Ovary (tissue), 9 donors: Measurements from ENCODE around the gene ZFYVE9. TPM values are rescaled to one million over a fixed set of nuclear protein-coding genes. Genes with fewer than 3 reads are reported as not detected.

Experiments used
- DNase-seq, 5 donors: peaks; one replicate each; pipeline ENCODE4 v3.0.0-alpha.2; 2019 to 2020
- H3K27ac ChIP-seq, 2 donors: fragments of 200-600 bp; one replicate each; pipeline versions ENCODE4 v1.5.1 to v1.8.0; 2019 to 2022
- H3K27me3 ChIP-seq: fragments of 200-600 bp; one replicate; pipeline ENCODE4 v1.8.0; 2022
- H3K36me3 ChIP-seq: fragments of 200-600 bp; sonication (generic); one replicate; pipeline ENCODE4 v1.5.1; 2019
- H3K4me1 ChIP-seq: one replicate; pipeline ENCODE4 v1.8.1; 2013; ENCODE audit warnings: mild to moderate bottlenecking, moderate library complexity; ENCODE audit not compliant: insufficient read depth
- H3K4me3 ChIP-seq: fragments of 200-600 bp; sonication (generic); one replicate; pipeline ENCODE4 v1.5.1; 2017
- H3K9me3 ChIP-seq, 2 donors: fragments of 200-600 bp in 1 of 2; sonication (generic) in 1 of 2; one replicate each; pipeline versions ENCODE4 v1.5.1 to v1.8.1; 2013 to 2019; ENCODE audit warnings: mild to moderate bottlenecking in 1 of 2, moderate library complexity in 1 of 2
- EP300 ChIP-seq: sonication (generic); formaldehyde crosslinking; IDR thresholded peaks from one replicate; pipeline ENCODE4 v1.6.1; 2017; ENCODE audit warnings: antibody characterized with exemption
- POLR2A ChIP-seq: fragments of 450-650 bp; IDR thresholded peaks from one replicate; pipeline ENCODE4 v1.6.1; 2017; ENCODE audit warnings: antibody characterized with exemption, mild to moderate bottlenecking, moderate library complexity
- WGBS, 3 donors: extraction: QIAGEN DNeasy Blood & Tissue Kit in 1 of 3; methylation state at CpG; one replicate each; pipeline versions ENCODE4 v1.1.5 to v1.1.7; 2013 to 2017; 5-methylcytosine and 5-hydroxymethylcytosine counted together
- intact Hi-C, 4 donors: fragments of 100-400 bp; cut with DNase I; formaldehyde crosslinking; loops; one replicate each; pipeline versions ENCODE4 v1.11.0 to v1.15.1; 2022 to 2023
- polyA plus RNA-seq, 2 donors: library from polyadenylated mRNA; stranded (reverse); fragments of 200-250 nt in 1 of 2; fragments of 350-450 nt in 1 of 2; fragmentation: Illumina TruSeq in 1 of 2; extraction: RNeasy Lipid Tissue Mini Kit (QIAGEN cat#74804) in 1 of 2; gene quantifications; one replicate each; pipeline ENCODE4 v1.2.3, GENCODE V29; 2013 to 2014
- total RNA-seq, 7 donors: library from RNA; depleted of rRNA in 2 of 7; stranded (reverse); fragments of >200 nt in 2 of 7; fragmentation: NEBNext Ultra II Directional in 3 of 7; extraction: Animal tissue kit (Norgen Biotek cat#: 25700) in 3 of 7; gene quantifications; one replicate each; pipeline versions ENCODE4 v1.1.0 to v1.2.4, GENCODE V29; 2016 to 2023
- TF ChIP-seq, protein P1 (sequence below), 3 donors: fragments of 450-650 bp in 2 of 3; fragments of 200-600 bp in 1 of 3; IDR thresholded peaks; one replicate each; pipeline versions ENCODE4 v1.5.1 to v1.8.0; 2016 to 2022; ENCODE audit warnings: antibody characterized with exemption in 3 of 3, mild to moderate bottlenecking in 1 of 3
- donor health status: DM: no; HTN: no; CAD: no; lungs with moderate emphysema.
- donor health status: DM: no; HTN: no; CAD: no.
- donor health status: Bipolar disorder and iron deficiency.
- donor health status: DM: yes; HTN: yes; CAD: no.
- donor health status: DM: no; HTN: no; CAD: no.
- donor health status: DM: yes; HTN: yes; CAD: no.

ZFYVE9 gene
- total and polyA plus RNA-seq, 9 donors: 12.9 to 40.8 (median 33.4) TPM

DNA sequence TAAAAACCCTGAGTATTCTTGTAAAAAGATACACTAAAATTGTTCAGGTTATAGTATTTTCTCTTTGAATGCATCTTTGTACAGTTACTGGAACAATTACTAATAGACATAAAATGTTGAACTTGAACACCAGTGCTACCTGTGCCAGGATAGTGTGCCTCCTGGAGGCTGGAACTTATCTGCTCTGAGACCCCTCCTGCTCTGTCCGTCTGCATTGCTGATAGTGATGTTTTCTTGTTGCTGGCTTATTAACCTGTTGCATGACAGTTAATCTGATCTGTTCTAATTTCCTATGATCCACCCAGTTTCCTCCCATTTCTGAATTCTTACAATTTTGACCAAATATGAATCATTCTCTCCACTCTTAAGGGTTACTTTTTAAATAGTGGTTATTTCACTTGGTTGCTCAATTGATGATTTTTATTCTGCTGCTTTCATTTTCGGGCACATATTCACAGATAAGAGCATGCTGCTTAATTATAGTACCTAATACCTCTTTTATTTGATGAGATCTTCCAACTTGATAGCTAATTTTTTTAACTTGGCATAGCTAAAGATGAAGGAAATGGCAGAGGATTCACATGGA is 122.7 kb downstream of the ZFYVE9 start:
- no peak overlapping the region for H3K27ac ChIP-seq
- no peak for DNase-seq
- WGBS, 3 donors: 58 to 65% (median 58%) methylated on average over 2 of the region's 2 CpGs
- TF ChIP-seq POLR2A: no peak
- TF ChIP-seq, protein P1, sequence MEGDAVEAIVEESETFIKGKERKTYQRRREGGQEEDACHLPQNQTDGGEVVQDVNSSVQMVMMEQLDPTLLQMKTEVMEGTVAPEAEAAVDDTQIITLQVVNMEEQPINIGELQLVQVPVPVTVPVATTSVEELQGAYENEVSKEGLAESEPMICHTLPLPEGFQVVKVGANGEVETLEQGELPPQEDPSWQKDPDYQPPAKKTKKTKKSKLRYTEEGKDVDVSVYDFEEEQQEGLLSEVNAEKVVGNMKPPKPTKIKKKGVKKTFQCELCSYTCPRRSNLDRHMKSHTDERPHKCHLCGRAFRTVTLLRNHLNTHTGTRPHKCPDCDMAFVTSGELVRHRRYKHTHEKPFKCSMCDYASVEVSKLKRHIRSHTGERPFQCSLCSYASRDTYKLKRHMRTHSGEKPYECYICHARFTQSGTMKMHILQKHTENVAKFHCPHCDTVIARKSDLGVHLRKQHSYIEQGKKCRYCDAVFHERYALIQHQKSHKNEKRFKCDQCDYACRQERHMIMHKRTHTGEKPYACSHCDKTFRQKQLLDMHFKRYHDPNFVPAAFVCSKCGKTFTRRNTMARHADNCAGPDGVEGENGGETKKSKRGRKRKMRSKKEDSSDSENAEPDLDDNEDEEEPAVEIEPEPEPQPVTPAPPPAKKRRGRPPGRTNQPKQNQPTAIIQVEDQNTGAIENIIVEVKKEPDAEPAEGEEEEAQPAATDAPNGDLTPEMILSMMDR (IDR thresholded peaks at IDR 0.05): no peak
- no peak for TF ChIP-seq EP300
- H3K27me3 ChIP-seq: no peaks in the 10 kb centered on the region
- intact Hi-C loops: no loop called here
- no peaks in the 10 kb centered on the region for H3K9me3 ChIP-seq
- no peak overlapping the region for H3K4me3 ChIP-seq
- no peaks in the 10 kb centered on the region for H3K36me3 ChIP-seq
- peaks cover 3% of the 10 kb centered on the region for H3K4me1 ChIP-seq

DNA sequence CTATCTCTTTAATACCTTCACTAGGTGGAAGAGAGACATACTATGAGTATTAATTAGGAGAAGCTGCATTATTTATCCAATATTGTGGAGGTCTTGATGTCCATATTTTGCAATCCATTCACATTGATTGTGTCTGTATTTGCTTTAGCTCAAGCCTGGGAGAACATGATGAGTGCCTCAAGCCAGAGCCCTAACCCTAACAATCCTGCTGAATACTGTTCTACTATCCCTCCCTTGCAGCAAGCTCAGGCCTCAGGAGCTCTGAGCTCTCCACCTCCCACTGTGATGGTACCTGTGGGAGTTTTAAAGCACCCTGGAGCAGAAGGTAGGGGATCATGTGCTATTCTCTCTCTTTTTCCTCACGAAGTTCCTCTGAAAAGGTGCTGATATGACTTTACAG is 124.6 kb downstream of the ZFYVE9 start:
- Histone ChIP-seq H3K9me3 (no peaks in the 10 kb centered on the region), H3K27me3 (no peaks in the 10 kb centered on the region), H3K4me1 (peaks cover 3% of the 10 kb centered on the region), H3K36me3 (no peaks in the 10 kb centered on the region), H3K27ac (no peak overlapping the region), H3K4me3 (no peak overlapping the region)
- TF ChIP-seq, protein P1 (IDR thresholded peaks at IDR 0.05): no peak
- TF ChIP-seq EP300 (no peak), POLR2A (no peak)
- intact Hi-C loops: no loop called here
- WGBS, 3 donors: 91 to 98% (median 97%) methylated on average over 1 of the region's 1 CpG
- DNase-seq: no peak

DNA sequence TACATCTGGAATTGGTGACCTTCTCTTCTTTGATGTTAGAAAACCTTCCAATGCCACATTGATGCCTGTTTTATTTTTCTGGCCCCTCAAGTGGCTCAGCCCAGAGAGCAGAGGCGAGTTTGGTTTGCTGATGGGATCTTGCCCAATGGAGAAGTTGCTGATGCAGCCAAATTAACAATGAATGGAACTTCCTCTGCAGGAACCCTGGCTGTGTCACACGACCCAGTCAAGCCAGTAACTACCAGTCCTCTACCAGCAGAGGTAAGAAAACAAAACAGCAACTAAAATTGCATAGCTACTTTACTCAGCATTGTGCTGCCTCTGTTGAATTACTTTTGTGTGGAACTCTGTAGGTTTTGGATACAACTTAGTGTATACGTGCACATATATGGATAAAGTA is 126.5 kb downstream of the ZFYVE9 start:
- H3K4me1 ChIP-seq: no peaks in the 10 kb centered on the region
- H3K4me3 ChIP-seq: no peak overlapping the region
- no peaks in the 10 kb centered on the region for H3K27me3 ChIP-seq
- no peak for DNase-seq
- TF ChIP-seq EP300: no peak
- 73 to 77% (median 74%) methylated on average over 3 of the region's 3 CpGs for WGBS, 3 donors
- intact Hi-C loops: no loop called here
- no peak overlapping the region for H3K27ac ChIP-seq
- H3K36me3 ChIP-seq: no peaks in the 10 kb centered on the region
- H3K9me3 ChIP-seq: no peaks in the 10 kb centered on the region

DNA sequence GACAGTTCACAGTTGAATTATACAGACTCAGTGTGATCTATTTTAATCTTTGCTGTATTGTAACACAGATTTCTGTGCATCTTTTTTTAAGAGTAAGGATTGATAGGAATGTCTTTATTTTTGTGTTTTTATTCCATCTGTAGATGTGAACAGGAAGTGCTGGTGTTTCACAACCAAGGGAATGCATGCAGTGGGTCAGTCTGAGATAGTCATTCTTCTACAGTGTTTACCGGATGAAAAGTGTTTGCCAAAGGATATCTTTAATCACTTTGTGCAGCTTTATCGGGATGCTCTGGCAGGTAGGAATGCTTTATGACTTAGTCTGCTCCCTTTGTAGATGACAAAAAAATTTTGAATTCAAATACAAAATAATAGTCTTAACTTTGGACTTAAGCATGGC is 139.6 kb downstream of the ZFYVE9 start:
- no peaks in the 10 kb centered on the region for H3K9me3 ChIP-seq
- H3K27ac ChIP-seq: no peak overlapping the region
- no peak for DNase-seq
- WGBS, 3 donors: 48 to 78% (median 61%) methylated on average over 2 of the region's 2 CpGs
- H3K4me1 ChIP-seq: no peaks in the 10 kb centered on the region
- intact Hi-C loops: no loop called here
- H3K36me3 ChIP-seq: no peaks in the 10 kb centered on the region
- H3K4me3 ChIP-seq: no peak overlapping the region
- H3K27me3 ChIP-seq: no peaks in the 10 kb centered on the region
- TF ChIP-seq, protein P1 (IDR thresholded peaks at IDR 0.05): no peak
- TF ChIP-seq POLR2A: no peak
- TF ChIP-seq EP300: no peak

DNA sequence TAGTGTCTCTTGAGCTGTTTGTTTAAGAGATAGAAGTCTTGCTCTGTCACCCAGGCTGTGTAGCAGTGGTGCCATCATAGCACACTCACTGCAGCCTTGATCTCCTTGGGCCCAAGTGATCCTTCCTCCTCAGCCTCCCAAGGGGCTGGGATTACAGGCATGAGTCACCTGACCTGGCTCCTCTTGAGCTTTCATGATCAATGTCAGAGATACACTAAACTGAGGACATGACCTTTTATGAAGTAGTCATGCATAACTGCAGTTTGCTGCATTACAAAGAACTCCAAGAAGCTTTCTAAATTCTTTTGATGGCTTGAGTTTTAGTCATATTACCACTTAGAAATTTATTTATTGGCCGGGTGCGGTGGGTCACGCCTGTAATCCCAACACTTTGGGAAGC is 146.4 kb downstream of the ZFYVE9 start:
- Histone ChIP-seq H3K9me3 (no peaks in the 10 kb centered on the region), H3K27ac (no peak overlapping the region), H3K36me3 (no peaks in the 10 kb centered on the region), H3K4me1 (no peaks in the 10 kb centered on the region), H3K27me3 (no peaks in the 10 kb centered on the region), H3K4me3 (no peak overlapping the region)
- DNase-seq: no peak
- TF ChIP-seq POLR2A (no peak), EP300 (no peak)
- TF ChIP-seq, protein P1 (IDR thresholded peaks at IDR 0.05): no peak
- 95 to 99% (median 98%) methylated on average over 3 of the region's 3 CpGs for WGBS, 3 donors
- intact Hi-C loops: no loop called here
